Loucy (cell line): ENCODE results near the gene IRF6.

Experiments used
- EZH2phosphoT487 ChIP-seq: fragments of 200-600 bp; IDR thresholded peaks from 2 replicates; pipeline ENCODE4 v1.6.1; 2018; ENCODE audit warnings: antibody characterized with exemption, mild to moderate bottlenecking, moderate library complexity, borderline replicate concordance
- TF ChIP-seq, protein P1 (sequence below): fragments of 200-600 bp; sonication (generic); conservative IDR thresholded peaks from 2 replicates; pipeline ENCODE4 v1.5.1; 2014; ENCODE audit warnings: mild to moderate bottlenecking, antibody characterized with exemption, low read length

DNA sequence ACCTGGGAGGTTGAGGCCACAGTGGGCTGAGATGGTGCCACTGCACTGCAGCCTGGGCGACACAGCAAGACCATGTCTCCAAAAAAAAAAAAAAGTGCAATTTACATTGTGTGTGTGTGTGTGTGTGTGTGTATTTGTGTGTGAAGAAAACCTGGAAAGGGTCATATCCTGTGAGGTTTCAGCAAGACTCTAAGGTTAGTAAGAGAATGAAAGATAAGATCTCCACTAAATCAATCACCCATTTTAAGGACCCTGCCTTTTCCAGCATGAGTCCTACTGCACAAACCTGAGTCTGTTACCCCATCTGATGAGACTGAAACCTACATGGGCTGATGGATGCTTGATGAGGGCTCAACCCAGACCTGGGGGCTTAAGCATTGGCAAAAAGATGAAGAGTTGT lies 16.7 kb downstream of the IRF6 start:
- TF ChIP-seq, protein P1, sequence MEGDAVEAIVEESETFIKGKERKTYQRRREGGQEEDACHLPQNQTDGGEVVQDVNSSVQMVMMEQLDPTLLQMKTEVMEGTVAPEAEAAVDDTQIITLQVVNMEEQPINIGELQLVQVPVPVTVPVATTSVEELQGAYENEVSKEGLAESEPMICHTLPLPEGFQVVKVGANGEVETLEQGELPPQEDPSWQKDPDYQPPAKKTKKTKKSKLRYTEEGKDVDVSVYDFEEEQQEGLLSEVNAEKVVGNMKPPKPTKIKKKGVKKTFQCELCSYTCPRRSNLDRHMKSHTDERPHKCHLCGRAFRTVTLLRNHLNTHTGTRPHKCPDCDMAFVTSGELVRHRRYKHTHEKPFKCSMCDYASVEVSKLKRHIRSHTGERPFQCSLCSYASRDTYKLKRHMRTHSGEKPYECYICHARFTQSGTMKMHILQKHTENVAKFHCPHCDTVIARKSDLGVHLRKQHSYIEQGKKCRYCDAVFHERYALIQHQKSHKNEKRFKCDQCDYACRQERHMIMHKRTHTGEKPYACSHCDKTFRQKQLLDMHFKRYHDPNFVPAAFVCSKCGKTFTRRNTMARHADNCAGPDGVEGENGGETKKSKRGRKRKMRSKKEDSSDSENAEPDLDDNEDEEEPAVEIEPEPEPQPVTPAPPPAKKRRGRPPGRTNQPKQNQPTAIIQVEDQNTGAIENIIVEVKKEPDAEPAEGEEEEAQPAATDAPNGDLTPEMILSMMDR: no peak
- TF ChIP-seq EZH2phosphoT487: no peak
